Body of pancreas (tissue), 4 donors: ENCODE measurements around the gene FIBIN. TPM values are rescaled to one million over a fixed set of nuclear protein-coding genes. Genes with fewer than 3 reads are reported as not detected.
A peak's percentile ranks its signal among the peaks of the same experiment; 100 is the strongest.

Experiments
- ATAC-seq: fragments of 150-250 bp; one replicate; pipeline ENCODE4 v1.9.1; 2016
- DNase-seq, 4 donors: peaks; one replicate each; pipeline ENCODE4 v3.0.0-alpha.2; 2019
- H3K27ac ChIP-seq, 4 donors: fragments of 200-600 bp; sonication (generic); 1 replicate in 3 of 4; 2 replicates in 1 of 4; pipeline versions ENCODE4 v1.5.1 to v1.6.1; 2016 to 2019; ENCODE audit warnings: mild to moderate bottlenecking in 1 of 4, mixed read lengths in 1 of 4, moderate library complexity in 1 of 4
- H3K27me3 ChIP-seq, 2 donors: fragments of 200-600 bp; sonication (generic); one replicate each; pipeline ENCODE4 v1.6.0; 2016; ENCODE audit warnings: mild to moderate bottlenecking in 1 of 2
- H3K36me3 ChIP-seq, 2 donors: fragments of 200-600 bp; sonication (generic); replicated peaks in 1 of 2; 2 replicates each; pipeline ENCODE4 v1.5.1; 2016; ENCODE audit warnings: low read depth in 2 of 2; ENCODE audit not compliant: insufficient read depth in 1 of 2
- H3K4me1 ChIP-seq: fragments of 200-600 bp; sonication (generic); one replicate; pipeline ENCODE4 v1.6.0; 2016
- H3K4me3 ChIP-seq, 2 donors: fragments of 200-600 bp; sonication (generic); 1 replicate in 1 of 2; 2 replicates in 1 of 2; pipeline ENCODE4 v1.5.1; 2016 to 2019
- H3K9me3 ChIP-seq, 3 donors: fragments of 200-600 bp; sonication (generic); 1 replicate in 2 of 3; 2 replicates in 1 of 3; pipeline ENCODE4 v1.5.1; 2016
- CTCF ChIP-seq, 7 experiments: fragments of 450-650 bp in 4 of 7; fragments of 200-600 bp in 3 of 7; sonication (generic) in 3 of 7; IDR thresholded peaks; one replicate each; pipeline ENCODE4 v1.5.1; 2016 to 2019; ENCODE audit warnings: antibody characterized with exemption in 7 of 7
- POLR2A ChIP-seq, 3 donors: fragments of 450-650 bp; IDR thresholded peaks; one replicate each; pipeline ENCODE4 v1.6.1; 2016; ENCODE audit warnings: antibody characterized with exemption in 3 of 3, mild to moderate bottlenecking in 2 of 3
- WGBS, 2 donors: methylation state at CpG; one replicate each; pipeline ENCODE4 v1.1.5; 2017; 5-methylcytosine and 5-hydroxymethylcytosine counted together
- intact Hi-C: fragments of 100-400 bp; cut with DNase I; formaldehyde crosslinking; loops from one replicate; pipeline ENCODE4 v1.15.1; 2023
- total RNA-seq, 2 donors: library from RNA; depleted of rRNA; stranded (reverse); fragments of >200 nt; gene quantifications; one replicate each; pipeline ENCODE4 v1.1.0, GENCODE V29; 2016

Gene FIBIN
- total RNA-seq, 2 donors from 2014 or later = 9.6 to 10.5 TPM

GRCh38 chr11:27025312-27025955 lies 31.5 kb downstream of the FIBIN start:
- no peaks in the 10 kb centered on the region for H3K9me3 ChIP-seq
- 23 to 29% methylated on average over 6 of the region's 6 CpGs for WGBS, 2 donors
- no peaks in the 10 kb centered on the region for H3K36me3 ChIP-seq
- DNase-seq (no peak), ATAC-seq (no peak)
- H3K27ac ChIP-seq = peak overlapping the region in 1 of 4 donors; percentile 10
- H3K4me1 ChIP-seq = no peaks in the 10 kb centered on the region
- intact Hi-C loops = no loop called here
- TF ChIP-seq POLR2A (IDR thresholded peaks at IDR 0.05) = no peak
- TF ChIP-seq CTCF (IDR thresholded peaks at IDR 0.05) = no peak
- no peaks in the 10 kb centered on the region for H3K27me3 ChIP-seq
- no peak overlapping the region for H3K4me3 ChIP-seq

DNA sequence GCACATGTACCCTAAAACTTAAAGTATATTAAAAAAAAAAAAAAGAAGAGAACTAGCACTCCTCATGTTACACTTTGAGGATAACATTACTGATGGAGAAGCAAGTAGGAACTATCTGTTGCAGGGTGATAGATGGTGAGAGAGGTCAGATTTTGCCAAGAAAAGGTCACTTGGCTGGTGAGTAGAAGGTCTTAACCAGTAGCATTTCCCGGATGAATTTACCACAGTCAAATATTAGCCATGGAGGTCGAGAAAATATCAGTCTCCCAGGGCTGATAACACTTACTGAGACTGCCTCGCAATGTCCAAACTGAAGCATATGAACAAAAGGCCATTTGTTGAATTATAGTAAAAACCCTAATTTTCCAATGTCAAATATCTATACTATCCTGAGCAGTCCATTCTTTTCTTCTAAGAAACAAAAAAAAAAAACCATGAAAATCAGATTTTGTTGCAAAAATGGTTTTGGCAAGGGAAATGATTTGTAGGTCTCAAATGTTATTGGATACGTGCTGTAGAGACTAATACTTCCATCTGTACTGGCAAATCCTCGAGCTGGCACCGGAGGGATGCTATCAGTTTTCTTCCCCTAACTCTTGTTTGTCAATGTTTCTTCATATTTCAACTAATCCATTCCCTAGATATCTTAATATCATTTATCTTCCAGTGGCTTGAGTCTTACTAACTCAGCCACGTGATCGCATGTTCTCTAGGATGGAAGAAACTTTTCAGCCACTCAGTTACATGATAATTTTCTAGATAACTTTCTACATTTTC lies 32.2 kb downstream of the FIBIN start:
- TF ChIP-seq POLR2A (IDR thresholded peaks at IDR 0.05) = no peak
- TF ChIP-seq CTCF (IDR thresholded peaks at IDR 0.05) = no peak
- no peak for DNase-seq
- no peaks in the 10 kb centered on the region for H3K36me3 ChIP-seq
- ATAC-seq = no peak
- 33 to 37% methylated on average over 8 of the region's 8 CpGs for WGBS, 2 donors
- peak overlapping the region in 2 of 4 donors; percentile 17 to 18 for H3K27ac ChIP-seq
- H3K27me3 ChIP-seq = no peaks in the 10 kb centered on the region
- H3K4me1 ChIP-seq = no peaks in the 10 kb centered on the region
- intact Hi-C loops = no loop called here
- H3K9me3 ChIP-seq = no peaks in the 10 kb centered on the region
- H3K4me3 ChIP-seq = no peak overlapping the region

DNA sequence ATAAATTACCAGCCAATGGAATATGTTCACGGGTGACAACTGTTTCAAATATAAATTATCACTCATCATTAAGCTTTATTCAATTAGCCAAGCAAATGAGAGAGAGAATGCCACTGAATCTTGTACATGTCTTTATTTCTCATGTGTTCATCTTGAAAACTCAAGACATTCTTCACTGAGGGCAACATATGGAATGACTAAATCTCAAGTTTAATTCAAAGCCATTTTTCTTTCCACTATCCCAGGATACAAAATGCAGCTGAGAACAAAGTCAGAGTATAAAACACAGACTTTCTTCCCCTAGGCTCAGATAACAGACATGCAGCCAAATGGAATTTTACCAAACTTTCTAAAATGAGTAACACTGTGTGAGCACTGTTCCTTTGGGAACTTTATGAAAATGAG lies 34.7 kb downstream of the FIBIN start:
- no peaks in the 10 kb centered on the region for H3K4me1 ChIP-seq
- H3K9me3 ChIP-seq = no peaks in the 10 kb centered on the region
- no peaks in the 10 kb centered on the region for H3K36me3 ChIP-seq
- 47 to 71% methylated on average over 1 of the region's 1 CpG for WGBS, 2 donors
- TF ChIP-seq POLR2A (IDR thresholded peaks at IDR 0.05) (no peak), CTCF (IDR thresholded peaks at IDR 0.05) (no peak)
- intact Hi-C loops = no loop called here
- H3K4me3 ChIP-seq = no peak overlapping the region
- ATAC-seq = no peak
- no peaks in the 10 kb centered on the region for H3K27me3 ChIP-seq
- no peak overlapping the region for H3K27ac ChIP-seq
- DNase-seq = no peak

GRCh38 chr11:27029966-27030365 lies 36.1 kb downstream of the FIBIN start:
- WGBS, 2 donors = 69 to 89% methylated on average over 1 of the region's 1 CpG
- no peak for DNase-seq
- Histone ChIP-seq H3K27me3 (no peaks in the 10 kb centered on the region), H3K4me3 (no peak overlapping the region), H3K4me1 (no peaks in the 10 kb centered on the region), H3K27ac (no peak overlapping the region), H3K9me3 (no peaks in the 10 kb centered on the region), H3K36me3 (no peaks in the 10 kb centered on the region)
- TF ChIP-seq POLR2A (IDR thresholded peaks at IDR 0.05) (no peak), CTCF (IDR thresholded peaks at IDR 0.05) (no peak)
- no peak for ATAC-seq
- intact Hi-C loops = no loop called here
